ENCODE results near the gene LRRC52. TPM values are rescaled to one million over a fixed set of nuclear protein-coding genes. Genes with fewer than 3 reads are reported as not detected.
A peak's percentile ranks its signal among the peaks of the same experiment; 100 is the strongest.

LRRC52 gene
- total and polyA plus RNA-seq, 9 of the 15 experiments (the other 6 are each of a cell fraction or from before 2014, with no cell fraction given) = not detected

- Histone ChIP-seq H3K4me3 (no peak overlapping the region), H4K20me1 (replicated peaks; ENCODE audit: control insufficient read depth, insufficient read depth, low read length) (no peaks in the 10 kb centered on the region), H3K27me3 (ENCODE audit: control insufficient read depth in 2 of 2, insufficient read depth in 2 of 2, low read length in 2 of 2) (peaks cover 2 to 12% of the 10 kb centered on the region in 2 experiments; a peak in 4 of 5 replicates), H3K36me3 (ENCODE audit: control insufficient read depth, insufficient read depth, low read length) (no peaks in the 10 kb centered on the region), H3K9me1 (ENCODE audit: control insufficient read depth, insufficient read depth, low read length) (no peaks in the 10 kb centered on the region), H3K27ac (ENCODE audit: extremely low read depth, low read depth, low read length) (no peak overlapping the region), H2AFZ (ENCODE audit: low read depth, low read length) (no peak overlapping the region), H3K9me3 (replicated peaks; ENCODE audit: control insufficient read depth, insufficient read depth, low read depth, low read length) (no peaks in the 10 kb centered on the region), H3K9ac (ENCODE audit: insufficient read depth in 1 of 2, low read depth in 2 of 2, low read length in 2 of 2) (no peak overlapping the region), H3K4me1 (replicated peaks in 1 of 2; ENCODE audit: control insufficient read depth in 2 of 2, insufficient read depth in 2 of 2, low read length in 2 of 2) (no peaks in the 10 kb centered on the region), H3K79me2 (ENCODE audit: control insufficient read depth, insufficient read depth, low read length) (no peaks in the 10 kb centered on the region), H3K4me2 (ENCODE audit: insufficient read depth, low read length) (no peak overlapping the region)
- WGBS (ENCODE audit: insufficient coverage, low coverage, missing lambda C conversion rate) = 5% methylated on average over 1 of the region's 1 CpG
- CTCF ChIA-PET (ENCODE audit: low intra/inter-chr PET ratio) = no interaction called here
- FAIRE-seq = no peak
- in situ Hi-C loops (cut with MboI) = no loop called here
- intact Hi-C loops (cut with micrococcal nuclease) = no loop called here
- TF ChIP-seq ZC3H11A (IDR thresholded peaks at IDR 0.05; ENCODE audit: low read depth, low read length) (no peak), SRSF1 (IDR thresholded peaks at IDR 0.05; ENCODE audit: low read depth, low read length) (no peak)
- no peak for DNase-seq (ENCODE audit: extremely low read depth in 1 of 4, low spot score in 3 of 4)
- ATAC-seq = no peak
- POLR2A ChIA-PET = no interaction called here
- BruUV-seq (replicated peaks) = no TSS peak
Measured at GRCh38 chr1:165573787-165574186, 30.0 kb downstream of the LRRC52 start.

GRCh38 chr1:165574295-165574694, 30.5 kb downstream of the LRRC52 start:
- ChIA-PET POLR2A (interaction anchor here (1.2 kb wide), 1 partner anchor 10 kb away, joined by 5 read pairs; no protein-coding TSS in a partner anchor), CTCF (ENCODE audit: low intra/inter-chr PET ratio) (no interaction called here)
- in situ Hi-C loops (cut with MboI) = no loop called here
- Histone ChIP-seq H3K4me1 (replicated peaks in 1 of 2; ENCODE audit: control insufficient read depth in 2 of 2, insufficient read depth in 2 of 2, low read length in 2 of 2) (no peaks in the 10 kb centered on the region), H4K20me1 (replicated peaks; ENCODE audit: control insufficient read depth, insufficient read depth, low read length) (no peaks in the 10 kb centered on the region), H3K4me2 (ENCODE audit: insufficient read depth, low read length) (no peak overlapping the region), H3K27ac (ENCODE audit: extremely low read depth, low read depth, low read length) (no peak overlapping the region), H3K9me3 (replicated peaks; ENCODE audit: control insufficient read depth, insufficient read depth, low read depth, low read length) (no peaks in the 10 kb centered on the region), H3K79me2 (ENCODE audit: control insufficient read depth, insufficient read depth, low read length) (no peaks in the 10 kb centered on the region), H3K4me3 (no peak overlapping the region), H3K36me3 (ENCODE audit: control insufficient read depth, insufficient read depth, low read length) (no peaks in the 10 kb centered on the region), H3K9ac (ENCODE audit: insufficient read depth in 1 of 2, low read depth in 2 of 2, low read length in 2 of 2) (no peak overlapping the region), H2AFZ (ENCODE audit: low read depth, low read length) (no peak overlapping the region), H3K9me1 (ENCODE audit: control insufficient read depth, insufficient read depth, low read length) (no peaks in the 10 kb centered on the region), H3K27me3 (ENCODE audit: control insufficient read depth in 2 of 2, insufficient read depth in 2 of 2, low read length in 2 of 2) (peaks cover 2 to 12% of the 10 kb centered on the region in 2 experiments; a peak in 4 of 5 replicates)
- intact Hi-C loops (cut with micrococcal nuclease) = no loop called here
- ATAC-seq (no peak), FAIRE-seq (no peak), DNase-seq (ENCODE audit: extremely low read depth in 1 of 4, low spot score in 3 of 4) (no peak)
- TF ChIP-seq ZNF12 (CRISPR knock-in tag; IDR thresholded peaks at IDR 0.05) (peak; percentile 65; the same call in 1 of the 2 replicates), ZC3H8 (IDR thresholded peaks at IDR 0.05) (no peak)
- BruUV-seq (replicated peaks) = no TSS peak
